GM18907 (cell line): Measurements from ENCODE around the gene ARHGAP44.

Experiments used
- ATAC-seq: cut with Tn5 transposase; IDR thresholded peaks from one replicate; pipeline ENCODE4 v1.9.1; 2021; ENCODE audit warnings: mild to moderate bottlenecking, moderate library complexity; ENCODE audit not compliant: unreplicated experiment

Gene ARHGAP44

GRCh38 chr17:12896180-12896785, 107.0 kb downstream of the ARHGAP44 start:
- no peak for ATAC-seq

GRCh38 chr17:12898110-12898509, 108.8 kb downstream of the ARHGAP44 start:
- ATAC-seq: no peak

DNA sequence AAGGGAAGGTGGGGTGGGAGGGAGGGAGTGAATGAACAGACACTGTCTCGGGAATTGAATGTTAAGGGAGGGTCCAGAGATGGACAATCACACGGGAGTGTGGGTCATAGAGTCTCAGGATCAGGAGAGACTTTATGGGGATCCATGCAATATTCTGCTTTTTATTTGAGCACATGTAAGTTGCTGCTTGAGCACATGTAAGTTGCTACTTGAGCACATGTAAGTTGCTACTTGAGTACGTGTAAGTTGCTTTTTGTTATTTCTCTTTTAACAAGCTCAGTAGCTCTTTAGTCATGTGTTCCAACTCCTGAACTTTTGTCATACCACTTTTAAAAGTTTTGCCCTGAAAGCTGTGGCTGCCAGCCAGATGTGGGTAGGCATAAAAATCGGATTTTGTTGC, 110.3 kb downstream of the ARHGAP44 start:
- ATAC-seq: no peak

- no peak for ATAC-seq
Observed at GRCh38 chr17:12900474-12900873, 111.2 kb downstream of the ARHGAP44 start.

DNA sequence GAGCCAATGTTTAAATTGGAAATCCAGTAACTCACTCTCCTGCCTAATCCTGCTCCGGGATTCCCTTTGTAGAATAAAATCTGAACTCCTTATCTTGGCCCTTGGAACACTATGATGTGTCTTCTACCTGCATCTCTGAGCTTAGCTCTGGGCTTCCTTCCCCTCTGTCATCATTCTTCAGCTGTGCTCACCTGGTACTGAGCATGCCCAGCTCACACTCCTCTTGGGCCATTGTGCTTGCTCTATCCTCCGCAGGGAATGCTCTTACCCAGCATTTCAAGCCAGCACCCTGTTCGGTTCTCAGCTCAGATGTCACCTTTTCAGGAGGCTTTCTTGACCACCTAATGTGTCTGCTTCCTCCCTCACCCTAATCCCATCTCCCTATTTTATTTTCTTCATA, 112.7 kb downstream of the ARHGAP44 start:
- ATAC-seq: no peak

- no peak for ATAC-seq
Observed at GRCh38 chr17:12907477-12907876, 118.2 kb downstream of the ARHGAP44 start.

DNA sequence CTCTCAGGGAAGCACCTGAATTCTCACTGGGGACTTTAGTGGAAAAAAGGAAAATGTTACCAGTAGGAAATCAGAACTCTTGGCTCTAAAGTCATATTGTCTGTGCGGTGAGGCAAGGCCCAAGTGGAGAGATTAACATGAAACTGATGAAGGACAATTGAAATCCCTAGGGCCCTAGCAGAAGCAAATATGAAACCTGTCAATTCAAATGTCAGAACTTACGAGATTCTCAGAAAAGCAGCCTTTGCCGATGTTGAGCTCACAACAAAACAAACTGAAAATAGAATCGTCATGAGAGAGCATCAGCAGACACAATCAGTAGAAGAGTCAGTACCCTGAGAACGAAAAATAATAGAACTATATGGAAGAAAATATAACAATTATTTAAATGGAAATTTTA, 119.7 kb downstream of the ARHGAP44 start:
- ATAC-seq: no peak

DNA sequence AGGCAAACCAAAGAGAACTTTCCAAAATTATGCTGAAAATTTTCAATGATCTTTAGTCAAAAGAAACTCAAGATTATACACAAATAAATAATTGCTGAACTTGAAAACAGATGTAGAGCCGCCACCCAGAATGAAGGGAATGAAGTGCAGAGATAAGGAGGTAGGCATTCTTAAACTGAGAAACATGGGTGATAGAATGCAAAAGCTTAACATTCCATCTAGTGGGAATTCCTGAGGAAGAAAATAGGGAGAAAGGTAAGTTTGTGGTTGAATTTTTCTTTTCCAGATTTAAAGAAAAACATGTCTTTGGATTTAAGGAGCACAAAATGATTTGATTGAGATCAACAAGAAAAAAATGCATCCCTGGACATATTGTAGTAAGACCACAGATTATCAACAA, 120.2 kb downstream of the ARHGAP44 start:
- ATAC-seq: no peak

DNA sequence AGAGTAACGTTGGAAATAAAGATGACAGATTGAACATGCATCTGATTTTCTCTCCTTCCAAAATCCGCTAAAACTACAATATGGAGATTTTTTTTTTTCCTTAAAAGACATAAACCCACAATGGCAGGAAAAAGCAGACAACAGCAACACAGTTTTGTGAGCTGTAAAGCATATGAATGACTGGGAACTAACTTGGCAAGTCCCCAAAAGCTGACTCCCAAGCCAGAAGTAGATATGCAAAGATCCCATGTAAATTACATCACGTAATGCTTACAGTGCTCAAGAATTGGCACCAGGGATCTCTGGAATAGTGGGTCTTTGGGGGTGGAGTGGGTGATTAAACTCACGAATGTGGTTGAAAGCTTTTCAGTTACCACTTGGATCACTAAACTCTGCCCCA, 121.9 kb downstream of the ARHGAP44 start:
- no peak for ATAC-seq

GRCh38 chr17:12917399-12917798, 128.1 kb downstream of the ARHGAP44 start:
- no peak for ATAC-seq

- no peak for ATAC-seq
Observed at GRCh38 chr17:12918142-12918541, 128.8 kb downstream of the ARHGAP44 start.

GRCh38 chr17:12922120-12922519, 132.8 kb downstream of the ARHGAP44 start:
- ATAC-seq: no peak

DNA sequence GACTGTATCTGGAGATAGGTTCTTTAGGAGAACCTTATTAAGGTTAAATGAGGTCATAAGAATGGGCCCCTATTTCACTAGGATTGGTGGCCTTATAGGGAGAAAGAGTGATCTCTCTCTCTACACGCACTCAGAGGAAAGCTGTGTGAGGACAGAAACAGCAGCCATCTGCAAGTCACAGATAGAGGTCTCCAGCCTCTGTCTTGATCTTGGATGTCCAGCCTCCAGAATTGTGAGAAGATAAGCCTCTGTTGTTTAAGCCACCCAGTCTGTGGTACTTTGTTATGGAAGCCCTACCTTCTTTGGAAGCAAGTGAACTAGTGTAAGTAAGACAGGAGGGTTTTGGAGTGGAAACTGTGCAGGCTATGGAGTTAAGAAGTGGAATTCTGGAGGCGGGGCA, 135.3 kb downstream of the ARHGAP44 start:
- no peak for ATAC-seq

DNA sequence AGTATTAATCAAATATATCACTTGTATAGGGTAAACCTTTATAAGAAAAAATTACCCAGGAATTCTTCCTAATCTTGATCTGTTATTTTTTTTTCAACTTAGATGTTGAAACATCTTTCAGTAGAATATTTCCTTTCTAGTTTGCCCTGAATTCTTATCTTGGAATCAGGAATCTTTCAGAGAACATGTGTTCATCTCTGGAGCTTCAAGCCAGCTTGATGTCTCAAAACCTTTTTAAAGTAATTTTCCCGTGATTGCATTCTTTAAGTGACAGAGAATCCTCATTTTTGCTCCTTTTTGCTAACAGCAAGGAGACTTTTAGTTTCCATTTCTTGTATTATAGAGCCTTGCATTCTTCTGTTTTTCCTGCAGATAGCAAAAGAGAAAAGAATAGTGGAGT, 137.7 kb downstream of the ARHGAP44 start:
- ATAC-seq: no peak

GRCh38 chr17:12927541-12928425, 138.5 kb downstream of the ARHGAP44 start:
- ATAC-seq: no peak

DNA sequence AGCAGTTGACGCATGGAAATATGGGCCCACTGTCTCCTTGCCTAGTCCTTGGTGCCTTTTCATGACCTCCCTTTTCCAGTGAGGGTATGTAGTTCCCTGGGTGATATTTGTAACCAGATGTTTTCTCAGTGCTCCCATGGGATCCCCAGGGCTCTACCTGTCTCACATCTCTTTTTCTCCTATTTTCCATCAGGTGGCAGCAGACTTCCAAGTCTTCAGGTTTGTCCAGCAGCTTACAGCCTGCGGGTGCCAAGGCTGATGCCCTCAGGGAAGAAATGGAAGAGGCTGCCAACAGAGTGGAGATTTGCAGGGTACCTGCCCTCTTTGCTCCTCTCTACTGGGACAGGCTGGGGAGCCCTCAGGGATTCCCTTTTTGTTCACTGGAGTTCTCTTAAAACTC, 139.4 kb downstream of the ARHGAP44 start:
- no peak for ATAC-seq

DNA sequence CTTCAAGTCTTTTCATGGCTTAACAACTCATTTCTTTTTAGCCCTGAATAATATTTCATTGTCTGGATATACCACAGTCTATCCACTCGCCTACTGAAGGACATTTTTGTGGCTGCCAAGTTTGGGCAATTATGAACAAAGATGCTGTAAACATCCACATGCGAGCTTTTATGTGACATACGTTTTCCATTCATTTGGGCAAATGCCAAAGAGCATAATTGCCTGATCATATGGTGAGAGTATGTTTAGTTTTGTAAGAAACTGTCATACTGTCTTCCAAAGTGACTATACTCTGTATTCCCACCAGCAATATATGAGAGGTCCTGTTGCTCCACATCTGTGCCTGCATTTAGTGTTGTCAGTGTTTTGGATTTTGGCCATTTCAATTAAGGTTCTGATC, 147.2 kb downstream of the ARHGAP44 start:
- no peak for ATAC-seq

DNA sequence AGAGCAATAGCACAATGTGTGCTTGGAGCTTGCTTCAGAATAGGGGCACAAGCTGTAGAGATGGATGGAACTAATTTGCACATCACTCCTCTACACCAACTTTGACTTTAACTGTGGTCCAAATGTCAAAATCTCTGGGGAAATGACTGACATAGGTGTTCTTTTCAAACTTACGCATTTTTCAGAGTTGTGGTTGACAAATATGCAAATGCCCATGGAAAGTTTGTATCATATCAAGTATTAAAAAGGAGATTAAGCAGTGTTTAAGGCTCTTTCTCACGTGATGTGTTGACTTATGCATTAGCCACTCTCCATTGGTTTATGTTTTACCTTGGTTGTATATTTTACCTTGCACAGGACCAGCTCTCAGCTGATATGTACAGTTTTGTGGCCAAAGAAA, 151.4 kb downstream of the ARHGAP44 start:
- no peak for ATAC-seq

- no peak for ATAC-seq
Observed at GRCh38 chr17:12947047-12947446, 157.7 kb downstream of the ARHGAP44 start.

DNA sequence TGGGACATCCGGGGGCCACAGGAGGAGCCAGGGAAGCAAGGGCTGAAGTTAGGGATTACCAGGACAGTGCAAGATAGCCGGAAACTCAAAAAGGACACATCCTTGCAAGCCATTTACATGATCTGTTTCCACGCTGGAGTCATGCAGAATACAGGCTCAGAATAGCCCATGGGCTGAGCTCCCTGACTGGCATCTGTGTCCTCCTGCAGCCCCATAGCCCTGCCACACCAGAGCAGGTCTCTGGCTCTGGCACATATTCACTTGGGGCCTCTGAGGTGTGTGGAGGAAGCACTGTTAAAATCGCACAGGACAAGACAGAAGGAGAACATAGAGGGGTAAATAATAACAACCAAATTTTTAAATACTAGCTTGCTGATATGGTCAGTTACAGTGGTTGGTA, 162.7 kb downstream of the ARHGAP44 start:
- ATAC-seq: no peak

DNA sequence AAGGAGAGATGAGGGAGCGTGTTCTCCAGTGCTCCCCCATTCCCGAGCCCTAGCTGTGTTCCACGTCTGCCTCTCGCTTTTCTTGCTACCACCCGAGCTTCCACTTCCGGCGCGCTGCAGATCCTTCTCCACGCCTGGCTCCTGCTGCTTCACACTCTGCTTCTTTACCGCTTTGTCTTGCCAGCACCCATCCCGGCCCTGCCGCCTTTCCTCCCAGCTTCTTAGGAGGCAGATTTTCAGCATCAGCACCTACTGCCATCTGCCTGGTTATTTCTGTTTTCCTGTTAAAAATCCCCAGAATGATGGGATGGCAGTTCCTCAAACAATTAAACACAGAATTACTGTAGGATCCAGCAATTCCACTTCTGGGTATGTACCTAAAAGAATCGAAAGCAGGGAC, 163.9 kb downstream of the ARHGAP44 start:
- no peak for ATAC-seq

GRCh38 chr17:12955521-12955920, 166.2 kb downstream of the ARHGAP44 start:
- ATAC-seq: no peak

GRCh38 chr17:12958786-12959185, 169.5 kb downstream of the ARHGAP44 start:
- no peak for ATAC-seq
